Spinal cord (tissue), 10 donors: Measurements from ENCODE around the gene PPIL1. TPM values are rescaled to one million over a fixed set of nuclear protein-coding genes. Genes with fewer than 3 reads are reported as not detected.

ENCODE experiments used
- DNase-seq, 6 donors: peaks; one replicate each; pipeline versions ENCODE4 v3.0.0 to v3.0.0-alpha.2; 2013 to 2015; ENCODE audit warnings: low spot score in 6 of 6, low read depth in 4 of 6
- H3K27ac ChIP-seq: one replicate; pipeline ENCODE4 v1.5.1; 2013; ENCODE audit warnings: low read depth, low read length, control low read depth
- H3K27me3 ChIP-seq: one replicate; pipeline ENCODE4 v1.6.1; 2013; ENCODE audit warnings: low read length; ENCODE audit not compliant: control insufficient read depth, insufficient read depth
- H3K36me3 ChIP-seq: one replicate; pipeline ENCODE4 v1.6.1; 2013; ENCODE audit warnings: low read length; ENCODE audit not compliant: control insufficient read depth, insufficient read depth
- H3K4me1 ChIP-seq: one replicate; pipeline ENCODE4 v1.6.1; 2013; ENCODE audit warnings: low read length; ENCODE audit not compliant: control insufficient read depth, insufficient read depth
- H3K4me3 ChIP-seq: one replicate; pipeline ENCODE4 v1.5.1; 2013; ENCODE audit warnings: low read depth, low read length, control low read depth
- H3K9me3 ChIP-seq: one replicate; pipeline ENCODE4 v1.6.1; 2013; ENCODE audit warnings: low read length; ENCODE audit not compliant: control insufficient read depth, insufficient read depth
- WGBS: methylation state at CpG from one replicate; pipeline ENCODE4 v1.1.5; 2013; ENCODE audit warnings: missing lambda C conversion rate; ENCODE audit not compliant: insufficient coverage; 5-methylcytosine and 5-hydroxymethylcytosine counted together
- polyA plus RNA-seq, 2 donors: library from polyadenylated mRNA; unstranded; fragments of 120-200 nt; gene quantifications; one replicate each; pipeline ENCODE4 v1.2.1, GENCODE V29; 2013; ENCODE audit not compliant: insufficient read length in 2 of 2
- total RNA-seq, 2 donors: library from RNA; depleted of rRNA in 1 of 2; stranded (reverse); fragments of 120-200 nt in 1 of 2; fragments of >200 nt in 1 of 2; gene quantifications; one replicate each; pipeline versions ENCODE4 v1.2.3 to v1.2.4, GENCODE V29; 2013 to 2014
- donor health status: healthy.

The PPIL1 gene
- total and polyA plus RNA-seq, 4 donors: 39.2 to 70.1 (median 56.2) TPM

DNA sequence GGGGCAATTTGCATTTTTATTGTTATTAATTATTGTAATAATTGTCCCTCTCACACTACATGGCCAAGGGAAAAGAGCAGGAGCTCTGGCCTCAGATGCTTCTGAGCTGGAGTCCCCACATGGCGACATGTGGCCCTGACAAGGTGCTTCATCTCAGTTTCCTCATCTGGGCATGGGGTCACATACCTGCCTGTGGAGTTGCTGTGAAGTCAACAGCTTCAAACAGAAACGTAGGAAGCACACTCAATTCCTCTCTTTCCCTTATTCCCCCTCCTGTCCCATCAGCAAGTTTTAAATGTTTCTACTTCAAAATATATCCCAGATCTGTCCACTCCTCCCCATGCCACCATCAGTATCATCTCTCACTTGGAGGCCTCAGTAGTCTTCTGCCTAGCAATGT lies 44.0 kb downstream of the PPIL1 start:
- peaks cover 59% of the 10 kb centered on the region for H3K4me1 ChIP-seq
- no peak for DNase-seq
- H3K36me3 ChIP-seq: peaks cover 21% of the 10 kb centered on the region
- no peaks in the 10 kb centered on the region for H3K9me3 ChIP-seq
- peak overlapping the region; percentile 36 for H3K27ac ChIP-seq
- no peak overlapping the region for H3K4me3 ChIP-seq
- H3K27me3 ChIP-seq: no peaks in the 10 kb centered on the region
- WGBS: 39% methylated on average over 2 of the region's 2 CpGs

- Histone ChIP-seq H3K27ac (peak overlapping the region; percentile 72), H3K36me3 (peaks cover 21% of the 10 kb centered on the region), H3K27me3 (no peaks in the 10 kb centered on the region), H3K4me3 (no peak overlapping the region), H3K9me3 (no peaks in the 10 kb centered on the region), H3K4me1 (peaks cover 60% of the 10 kb centered on the region)
- 38% methylated on average over 7 of the region's 11 CpGs for WGBS
- peak in 4 of 6 donors; percentile 75 to 95 (median 84) for DNase-seq
These were observed 44.6 kb downstream of the PPIL1 start for GRCh38 chr6:36829919-36830544.

GRCh38 chr6:36827261-36828079 lies 47.1 kb downstream of the PPIL1 start:
- Histone ChIP-seq H3K9me3 (no peaks in the 10 kb centered on the region), H3K27me3 (no peaks in the 10 kb centered on the region), H3K4me1 (peaks cover 75% of the 10 kb centered on the region), H3K27ac (peak overlapping the region; percentile 90), H3K36me3 (peaks cover 23% of the 10 kb centered on the region), H3K4me3 (no peak overlapping the region)
- peak in 4 of 6 donors; percentile 58 to 89 (median 74) for DNase-seq
- WGBS: 29% methylated on average over 16 of the region's 19 CpGs

GRCh38 chr6:36826520-36827227 lies 47.9 kb downstream of the PPIL1 start:
- H3K27me3 ChIP-seq: no peaks in the 10 kb centered on the region
- peak overlapping the region; percentile 90 for H3K27ac ChIP-seq
- no peak for DNase-seq
- H3K4me3 ChIP-seq: no peak overlapping the region
- 83% methylated on average over 19 of the region's 19 CpGs for WGBS
- H3K36me3 ChIP-seq: peaks cover 31% of the 10 kb centered on the region
- no peaks in the 10 kb centered on the region for H3K9me3 ChIP-seq
- peaks cover 77% of the 10 kb centered on the region for H3K4me1 ChIP-seq

- DNase-seq: no peak
- WGBS: 77% methylated on average over 8 of the region's 8 CpGs
- no peaks in the 10 kb centered on the region for H3K27me3 ChIP-seq
- H3K27ac ChIP-seq: peak overlapping the region; percentile 71
- H3K36me3 ChIP-seq: peaks cover 38% of the 10 kb centered on the region
- H3K4me3 ChIP-seq: no peak overlapping the region
- peaks cover 77% of the 10 kb centered on the region for H3K4me1 ChIP-seq
- no peaks in the 10 kb centered on the region for H3K9me3 ChIP-seq
These were observed 48.6 kb downstream of the PPIL1 start for GRCh38 chr6:36825994-36826393.

GRCh38 chr6:36825452-36825851 lies 49.2 kb downstream of the PPIL1 start:
- peak overlapping the region; percentile 15 for H3K27ac ChIP-seq
- peaks cover 73% of the 10 kb centered on the region for H3K4me1 ChIP-seq
- no peak for DNase-seq
- peaks cover 43% of the 10 kb centered on the region for H3K36me3 ChIP-seq
- no peak overlapping the region for H3K4me3 ChIP-seq
- no peaks in the 10 kb centered on the region for H3K27me3 ChIP-seq
- no peaks in the 10 kb centered on the region for H3K9me3 ChIP-seq
- WGBS: 89% methylated on average over 3 of the region's 6 CpGs

DNA sequence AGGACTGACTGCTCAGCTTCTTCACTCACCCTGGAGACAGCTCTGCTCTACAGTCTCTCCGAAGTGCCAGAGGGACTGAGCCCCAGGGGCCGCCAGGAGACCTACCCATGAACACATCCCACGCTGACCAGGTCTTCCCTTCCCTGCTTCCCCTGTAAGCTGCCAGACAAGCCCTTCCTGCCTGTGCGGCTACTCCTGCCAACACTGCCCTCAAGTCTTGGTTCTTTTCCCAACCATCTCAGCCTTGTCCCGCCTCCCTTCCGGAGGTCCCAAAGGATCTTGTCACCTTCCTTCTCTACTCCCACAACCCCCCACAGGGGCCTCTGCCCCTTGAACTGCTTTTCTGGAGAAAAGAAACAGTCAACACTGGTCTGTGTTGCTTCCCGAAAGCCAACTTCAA lies 50.4 kb downstream of the PPIL1 start:
- DNase-seq: no peak
- H3K36me3 ChIP-seq: peaks cover 55% of the 10 kb centered on the region
- H3K27me3 ChIP-seq: no peaks in the 10 kb centered on the region
- peaks cover 62% of the 10 kb centered on the region for H3K4me1 ChIP-seq
- peak overlapping the region; percentile 16 for H3K27ac ChIP-seq
- no peaks in the 10 kb centered on the region for H3K9me3 ChIP-seq
- 62% methylated on average over 7 of the region's 7 CpGs for WGBS
- H3K4me3 ChIP-seq: no peak overlapping the region

DNA sequence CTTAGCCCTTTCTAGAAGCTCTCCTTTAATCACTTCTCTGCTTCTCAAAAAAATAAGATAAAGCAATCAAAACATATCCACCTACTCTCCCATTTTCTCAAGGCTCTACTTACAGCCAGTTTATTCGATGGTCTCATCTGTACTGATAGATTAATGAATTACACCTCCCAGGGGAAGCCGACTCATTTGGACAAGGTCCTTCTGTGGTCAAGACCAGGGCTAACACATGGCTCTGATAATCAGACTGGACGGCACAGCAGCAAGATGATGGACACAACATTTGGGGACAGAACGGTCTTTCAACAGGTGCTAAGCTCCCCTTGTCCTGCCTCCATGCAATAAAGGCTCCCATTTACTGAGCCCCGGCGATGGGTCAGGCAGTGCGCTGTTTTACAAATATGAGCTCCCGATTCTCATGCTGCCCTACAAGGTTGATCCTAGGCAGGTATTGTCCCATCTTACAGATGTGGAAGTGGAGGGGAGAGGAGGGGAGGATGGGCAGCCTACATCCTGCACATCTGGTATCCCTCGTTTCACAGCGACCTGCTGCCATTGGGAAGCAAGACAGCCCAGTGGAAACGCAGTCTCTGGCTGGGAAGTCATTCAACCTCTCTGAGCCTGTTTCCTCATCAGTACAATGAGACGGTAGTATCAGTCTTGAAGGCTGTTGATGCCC lies 51.0 kb downstream of the PPIL1 start:
- 78% methylated on average over 10 of the region's 12 CpGs for WGBS
- H3K9me3 ChIP-seq: no peaks in the 10 kb centered on the region
- peak overlapping the region; percentile 40 for H3K27ac ChIP-seq
- no peak for DNase-seq
- H3K4me3 ChIP-seq: no peak overlapping the region
- H3K4me1 ChIP-seq: peaks cover 58% of the 10 kb centered on the region
- H3K36me3 ChIP-seq: peaks cover 57% of the 10 kb centered on the region
- no peaks in the 10 kb centered on the region for H3K27me3 ChIP-seq

- Histone ChIP-seq H3K4me1 (peaks cover 50% of the 10 kb centered on the region), H3K27me3 (no peaks in the 10 kb centered on the region), H3K4me3 (no peak overlapping the region), H3K9me3 (no peaks in the 10 kb centered on the region), H3K36me3 (peaks cover 57% of the 10 kb centered on the region), H3K27ac (peak overlapping the region; percentile 40)
- no peak for DNase-seq
- 53% methylated on average over 19 of the region's 19 CpGs for WGBS
These were observed 51.9 kb downstream of the PPIL1 start for GRCh38 chr6:36822506-36823269.
